Esophagus muscularis mucosa (tissue), 4 donors: ENCODE data around the gene CH25H. TPM values are rescaled to one million over a fixed set of nuclear protein-coding genes. Genes with fewer than 3 reads are reported as not detected.
"Not testable (repeated sequence)": the region's sequence is repeated elsewhere in the genome, so short reads cannot be mapped to it uniquely, and the experiment has no call there.

Source experiments
- DNase-seq: peaks from one replicate; pipeline ENCODE4 v3.0.0-alpha.2; 2017; ENCODE audit errors: extremely low spot score
- H3K27ac ChIP-seq, 4 donors: fragments of 200-600 bp; sonication (generic); replicated peaks in 1 of 4; 1 replicate in 3 of 4; 2 replicates in 1 of 4; pipeline ENCODE4 v1.5.1; 2016 to 2019; ENCODE audit warnings: mild to moderate bottlenecking in 1 of 4
- H3K27me3 ChIP-seq, 4 donors: fragments of 200-600 bp; sonication (generic); one replicate each; pipeline versions ENCODE4 v1.5.1 to v1.6.0; 2016 to 2019
- H3K36me3 ChIP-seq, 4 donors: fragments of 200-600 bp; sonication (generic); one replicate each; pipeline ENCODE4 v1.5.1; 2016 to 2019
- H3K4me1 ChIP-seq, 4 donors: fragments of 200-600 bp; sonication (generic); one replicate each; pipeline ENCODE4 v1.5.1; 2016 to 2019
- H3K4me3 ChIP-seq, 4 donors: fragments of 200-600 bp; sonication (generic); 1 replicate in 2 of 4; 2 replicates in 2 of 4; pipeline ENCODE4 v1.5.1; 2016 to 2019; ENCODE audit warnings: mild to moderate bottlenecking in 4 of 4, moderate library complexity in 1 of 4
- H3K9me3 ChIP-seq, 4 donors: fragments of 200-600 bp; sonication (generic); 1 replicate in 3 of 4; 2 replicates in 1 of 4; pipeline ENCODE4 v1.5.1; 2016 to 2019
- CTCF ChIP-seq, 3 experiments: fragments of 200-600 bp in 2 of 3; fragments of 450-650 bp in 1 of 3; sonication (generic) in 2 of 3; IDR thresholded peaks; one replicate each; pipeline ENCODE4 v1.5.1; 2017 to 2019; ENCODE audit warnings: antibody characterized with exemption in 3 of 3, mild to moderate bottlenecking in 2 of 3, moderate library complexity in 1 of 3
- EP300 ChIP-seq: sonication (generic); formaldehyde crosslinking; IDR thresholded peaks from one replicate; pipeline ENCODE4 v1.6.1; 2017; ENCODE audit warnings: antibody characterized with exemption
- POLR2A ChIP-seq: fragments of 450-650 bp; IDR thresholded peaks from one replicate; pipeline ENCODE4 v1.6.1; 2017; ENCODE audit warnings: antibody characterized with exemption, moderate library complexity, mild to moderate bottlenecking, low read depth
- POLR2AphosphoS5 ChIP-seq, 2 donors: sonication (generic); formaldehyde crosslinking; IDR thresholded peaks; one replicate each; pipeline ENCODE4 v1.6.1; 2017; ENCODE audit warnings: antibody characterized with exemption in 2 of 2
- WGBS: methylation state at CpG from one replicate; pipeline ENCODE4 v1.1.5; 2018; 5-methylcytosine and 5-hydroxymethylcytosine counted together
- intact Hi-C: fragments of 100-400 bp; cut with DNase I; formaldehyde crosslinking; loops from one replicate; pipeline ENCODE4 v1.15.1; 2023
- total RNA-seq, 4 donors: library from RNA; depleted of rRNA; stranded (reverse); fragments of >200 nt; gene quantifications; one replicate each; pipeline versions ENCODE4 v1.1.0 to v1.2.1, GENCODE V29; 2016

Gene CH25H
- total RNA-seq, 4 donors from 2014 or later: 2.1 to 83.3 (median 2.4) TPM

GRCh38 chr10:89197473-89197872 is 9.6 kb downstream of the CH25H start:
- no peak for TF ChIP-seq CTCF (IDR thresholded peaks at IDR 0.05)
- no peak overlapping the region for H3K4me3 ChIP-seq
- H3K27ac ChIP-seq: no peak overlapping the region
- intact Hi-C loops: no loop called here
- no peaks in the 10 kb centered on the region for H3K27me3 ChIP-seq
- no peak for DNase-seq
- 76% methylated on average over 4 of the region's 4 CpGs for WGBS
- H3K36me3 ChIP-seq: no peaks in the 10 kb centered on the region
- H3K9me3 ChIP-seq: no peaks in the 10 kb centered on the region
- no peaks in the 10 kb centered on the region for H3K4me1 ChIP-seq

GRCh38 chr10:89191301-89191700 is 15.8 kb downstream of the CH25H start:
- 95% methylated on average over 3 of the region's 3 CpGs for WGBS
- H3K4me3 ChIP-seq, intact Hi-C loops, H3K27ac ChIP-seq, H3K36me3 ChIP-seq, H3K4me1 ChIP-seq, DNase-seq, H3K27me3 ChIP-seq, H3K9me3 ChIP-seq: not testable (repeated sequence)

GRCh38 chr10:89189211-89189734 is 17.8 kb downstream of the CH25H start:
- Histone ChIP-seq H3K36me3 (no peaks in the 10 kb centered on the region), H3K27me3 (no peaks in the 10 kb centered on the region), H3K4me1 (peaks cover 0 to 12% (median 10%) of the 10 kb centered on the region in 4 donors), H3K9me3 (no peaks in the 10 kb centered on the region), H3K27ac (no peak overlapping the region), H3K4me3 (no peak overlapping the region)
- intact Hi-C loops: no loop called here
- no peak for DNase-seq
- WGBS: 95% methylated on average over 2 of the region's 2 CpGs
- TF ChIP-seq EP300 (no peak), POLR2AphosphoS5 (IDR thresholded peaks at IDR 0.05) (no peak)

- H3K27me3 ChIP-seq: no peaks in the 10 kb centered on the region
- peaks cover 0 to 3% (median 2%) of the 10 kb centered on the region in 4 donors for H3K9me3 ChIP-seq
- peaks cover 0 to 12% (median 10%) of the 10 kb centered on the region in 4 donors for H3K4me1 ChIP-seq
- no peak overlapping the region for H3K4me3 ChIP-seq
- intact Hi-C loops: no loop called here
- H3K36me3 ChIP-seq: no peaks in the 10 kb centered on the region
- no peak overlapping the region for H3K27ac ChIP-seq
- TF ChIP-seq POLR2AphosphoS5 (IDR thresholded peaks at IDR 0.05): no peak
- TF ChIP-seq POLR2A: no peak
- TF ChIP-seq EP300: no peak
- no peak for TF ChIP-seq CTCF (IDR thresholded peaks at IDR 0.05)
- no peak for DNase-seq
Measured at GRCh38 chr10:89185658-89186057, 21.5 kb downstream of the CH25H start.

GRCh38 chr10:89184638-89185037 is 22.5 kb downstream of the CH25H start:
- Histone ChIP-seq H3K4me3 (no peak overlapping the region), H3K27ac (no peak overlapping the region), H3K27me3 (no peaks in the 10 kb centered on the region), H3K9me3 (peaks cover 0 to 12% (median 2%) of the 10 kb centered on the region in 4 donors), H3K4me1 (peaks cover 0 to 12% (median 10%) of the 10 kb centered on the region in 4 donors), H3K36me3 (no peaks in the 10 kb centered on the region)
- DNase-seq: no peak
- TF ChIP-seq POLR2AphosphoS5 (IDR thresholded peaks at IDR 0.05) (no peak), EP300 (no peak)
- WGBS: 52% methylated on average over 3 of the region's 3 CpGs
- intact Hi-C loops: no loop called here

- Histone ChIP-seq H3K4me3 (no peak overlapping the region), H3K27me3 (no peaks in the 10 kb centered on the region), H3K36me3 (no peaks in the 10 kb centered on the region), H3K9me3 (peaks cover 0 to 12% (median 2%) of the 10 kb centered on the region in 4 donors), H3K27ac (no peak overlapping the region), H3K4me1 (peaks cover 0 to 12% (median 10%) of the 10 kb centered on the region in 4 donors)
- no peak for DNase-seq
- intact Hi-C loops: no loop called here
- TF ChIP-seq POLR2AphosphoS5 (IDR thresholded peaks at IDR 0.05): no peak
- TF ChIP-seq CTCF (IDR thresholded peaks at IDR 0.05): no peak
- TF ChIP-seq EP300: no peak
- TF ChIP-seq POLR2A: no peak
Measured at GRCh38 chr10:89183571-89183970, 23.5 kb downstream of the CH25H start.
